CD14-positive monocyte (primary cell): ENCODE results near the gene GGTLC2. TPM values are rescaled to one million over a fixed set of nuclear protein-coding genes. Genes with fewer than 3 reads are reported as not detected.

Source experiments
- DNase-seq, 3 donors: peaks; one replicate each; pipeline ENCODE4 v3.0.0-alpha.2; 2011 to 2022
- H2AFZ ChIP-seq: 2 replicates; pipeline ENCODE4 v1.6.0; 2012; ENCODE audit warnings: mild to moderate bottlenecking, low read depth, low read length, inconsistent platforms; ENCODE audit not compliant: insufficient read depth, poor library complexity, severe bottlenecking
- H3K27ac ChIP-seq, 2 donors: 1 replicate in 1 of 2; 2 replicates in 1 of 2; pipeline ENCODE4 v1.5.1; 2012 to 2013; ENCODE audit warnings: low read length in 2 of 2, control low read depth in 1 of 2, inconsistent platforms in 1 of 2, low read depth in 1 of 2, mild to moderate bottlenecking in 1 of 2
- H3K27me3 ChIP-seq, 2 donors: one replicate each; pipeline versions ENCODE4 v1.6.0 to v1.6.1; 2011 to 2013; ENCODE audit warnings: low read length in 2 of 2; ENCODE audit not compliant: control insufficient read depth in 2 of 2, insufficient read depth in 2 of 2
- H3K36me3 ChIP-seq, 2 donors: replicated peaks in 1 of 2; 1 replicate in 1 of 2; 2 replicates in 1 of 2; pipeline versions ENCODE4 v1.5.1 to v1.6.1; 2012 to 2013; ENCODE audit warnings: low read length in 2 of 2, control low read depth in 1 of 2, inconsistent platforms in 1 of 2, mild to moderate bottlenecking in 1 of 2; ENCODE audit not compliant: insufficient read depth in 2 of 2, control insufficient read depth in 1 of 2
- H3K4me1 ChIP-seq, 2 donors: 1 replicate in 1 of 2; 2 replicates in 1 of 2; pipeline versions ENCODE4 v1.5.1 to v1.6.1; 2012 to 2013; ENCODE audit warnings: low read length in 2 of 2, control low read depth in 1 of 2, inconsistent platforms in 1 of 2, mild to moderate bottlenecking in 1 of 2, moderate library complexity in 1 of 2; ENCODE audit not compliant: insufficient read depth in 2 of 2, control insufficient read depth in 1 of 2
- H3K4me2 ChIP-seq: replicated peaks from 2 replicates; pipeline ENCODE3; 2012; ENCODE audit warnings: low read length, moderate library complexity, mild to moderate bottlenecking; ENCODE audit not compliant: poor library complexity, severe bottlenecking; ENCODE audit errors: extremely low read depth
- H3K4me3 ChIP-seq, 3 experiments: fragments of 200-600 bp in 1 of 3; sonication (generic) in 1 of 3; replicated peaks in 1 of 3; 1 replicate in 2 of 3; 2 replicates in 1 of 3; pipeline ENCODE4 v1.5.1; 2011 to 2013; ENCODE audit warnings: low read length in 3 of 3, mild to moderate bottlenecking in 3 of 3, control low read depth in 2 of 3, low read depth in 2 of 3, inconsistent platforms in 1 of 3, moderate library complexity in 1 of 3
- H3K79me2 ChIP-seq: 2 replicates; pipeline ENCODE4 v1.6.0; 2012; ENCODE audit warnings: mild to moderate bottlenecking, control low read depth, inconsistent platforms, low read length, moderate library complexity; ENCODE audit not compliant: insufficient read depth
- H3K9ac ChIP-seq: 2 replicates; pipeline ENCODE4 v1.6.0; 2017; ENCODE audit warnings: low read length, mild to moderate bottlenecking; ENCODE audit not compliant: insufficient read depth, poor library complexity, severe bottlenecking
- H3K9me3 ChIP-seq, 2 donors: replicated peaks in 1 of 2; 1 replicate in 1 of 2; 2 replicates in 1 of 2; pipeline versions ENCODE4 v1.5.1 to v1.6.1; 2012 to 2013; ENCODE audit warnings: low read length in 2 of 2, control low read depth in 1 of 2; ENCODE audit not compliant: control insufficient read depth in 1 of 2, insufficient read depth in 1 of 2
- H4K20me1 ChIP-seq: 2 replicates; pipeline ENCODE4 v1.6.0; 2012; ENCODE audit warnings: mild to moderate bottlenecking, low read length, control low read depth, moderate library complexity; ENCODE audit not compliant: insufficient read depth
- H3K27ac Mint-ChIP-seq, 7 donors: one replicate each; pipeline ENCODE4 v1.8.0; 2020; ENCODE audit warnings: mild to moderate bottlenecking in 7 of 7, mixed read lengths in 7 of 7, moderate library complexity in 6 of 7, inconsistent platforms in 2 of 7
- H3K27me3 Mint-ChIP-seq, 3 donors: one replicate each; pipeline ENCODE4 v1.8.0; 2021 to 2022; ENCODE audit warnings: low read depth in 3 of 3, mild to moderate bottlenecking in 3 of 3, mixed read lengths in 3 of 3, moderate library complexity in 3 of 3, inconsistent platforms in 1 of 3
- H3K36me3 Mint-ChIP-seq, 2 donors: one replicate each; pipeline ENCODE4 v1.8.0; 2020; ENCODE audit warnings: mixed read lengths in 2 of 2, inconsistent platforms in 1 of 2, mild to moderate bottlenecking in 1 of 2
- H3K4me1 Mint-ChIP-seq: one replicate; pipeline ENCODE4 v1.8.0; 2020; ENCODE audit warnings: mild to moderate bottlenecking, mixed read lengths
- H3K4me3 Mint-ChIP-seq, 2 donors: one replicate each; pipeline ENCODE4 v1.8.0; 2020; ENCODE audit warnings: mild to moderate bottlenecking in 2 of 2, mixed read lengths in 2 of 2, moderate library complexity in 1 of 2
- H3K9me3 Mint-ChIP-seq, 7 donors: one replicate each; pipeline ENCODE4 v1.8.0; 2020 to 2022; ENCODE audit warnings: mixed read lengths in 7 of 7, mild to moderate bottlenecking in 6 of 7, moderate library complexity in 6 of 7, inconsistent platforms in 2 of 7
- WGBS: methylation state at CpG from one replicate; pipeline ENCODE4 v1.1.5; 2013; ENCODE audit warnings: missing lambda C conversion rate; ENCODE audit not compliant: insufficient coverage; 5-methylcytosine and 5-hydroxymethylcytosine counted together
- intact Hi-C, 2 donors: fragments of 100-400 bp; cut with micrococcal nuclease; formaldehyde crosslinking; loops; one replicate each; pipeline versions ENCODE4 v1.15.0 to v1.15.1; 2023
- polyA plus RNA-seq, 3 donors: library from polyadenylated mRNA; depleted of rRNA in 1 of 3; unstranded in 2 of 3; stranded (reverse) in 1 of 3; fragments of 300-500 nt in 2 of 3; fragments of >200 nt in 1 of 3; fragmentation: Illumina TruSeq in 2 of 3; gene quantifications; 1 replicate in 2 of 3; 2 replicates in 1 of 3; pipeline ENCODE4 v1.2.3, GENCODE V29; 2012 to 2021
- TF ChIP-seq, protein P1 (sequence below): fragments of 200-600 bp; IDR thresholded peaks from one replicate; pipeline ENCODE4 v1.8.0; 2022; ENCODE audit warnings: antibody characterized with exemption, mild to moderate bottlenecking

GGTLC2 gene
- polyA plus RNA-seq, 3 donors = not detected

DNA sequence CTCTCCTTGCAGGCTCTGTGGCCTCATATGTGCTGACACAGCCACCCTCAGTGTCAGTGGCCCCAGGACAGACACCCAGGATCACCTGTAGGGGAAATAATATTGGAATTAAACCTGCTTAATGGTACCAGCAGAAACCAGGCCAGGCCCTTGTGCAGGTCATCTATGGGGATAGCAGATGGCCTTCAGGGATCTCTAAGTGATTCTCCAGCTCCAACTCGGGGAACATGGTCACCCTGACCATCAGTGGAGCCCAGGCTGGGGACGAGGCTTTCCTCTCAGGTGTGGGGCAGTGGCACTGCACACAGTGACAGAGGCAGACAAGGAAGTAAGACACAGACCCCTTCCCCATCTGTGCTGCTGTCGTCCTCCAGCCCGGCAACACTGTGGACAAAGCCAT is 16.9 kb downstream of the GGTLC2 start:
- Mint-ChIP-seq H3K9me3 (no peaks in the 10 kb centered on the region), H3K27ac (no peak overlapping the region), H3K4me1 (no peaks in the 10 kb centered on the region), H3K36me3 (no peaks in the 10 kb centered on the region), H3K27me3 (peaks cover 0 to 2% (median 2%) of the 10 kb centered on the region in 3 donors), H3K4me3 (no peak overlapping the region)
- H3K4me1 ChIP-seq = no peaks in the 10 kb centered on the region
- WGBS = 100% methylated on average over 3 of the region's 4 CpGs
- no peak overlapping the region for H3K4me3 ChIP-seq
- no peak overlapping the region for H3K9ac ChIP-seq
- intact Hi-C loops = no loop called here
- TF ChIP-seq, protein P1, sequence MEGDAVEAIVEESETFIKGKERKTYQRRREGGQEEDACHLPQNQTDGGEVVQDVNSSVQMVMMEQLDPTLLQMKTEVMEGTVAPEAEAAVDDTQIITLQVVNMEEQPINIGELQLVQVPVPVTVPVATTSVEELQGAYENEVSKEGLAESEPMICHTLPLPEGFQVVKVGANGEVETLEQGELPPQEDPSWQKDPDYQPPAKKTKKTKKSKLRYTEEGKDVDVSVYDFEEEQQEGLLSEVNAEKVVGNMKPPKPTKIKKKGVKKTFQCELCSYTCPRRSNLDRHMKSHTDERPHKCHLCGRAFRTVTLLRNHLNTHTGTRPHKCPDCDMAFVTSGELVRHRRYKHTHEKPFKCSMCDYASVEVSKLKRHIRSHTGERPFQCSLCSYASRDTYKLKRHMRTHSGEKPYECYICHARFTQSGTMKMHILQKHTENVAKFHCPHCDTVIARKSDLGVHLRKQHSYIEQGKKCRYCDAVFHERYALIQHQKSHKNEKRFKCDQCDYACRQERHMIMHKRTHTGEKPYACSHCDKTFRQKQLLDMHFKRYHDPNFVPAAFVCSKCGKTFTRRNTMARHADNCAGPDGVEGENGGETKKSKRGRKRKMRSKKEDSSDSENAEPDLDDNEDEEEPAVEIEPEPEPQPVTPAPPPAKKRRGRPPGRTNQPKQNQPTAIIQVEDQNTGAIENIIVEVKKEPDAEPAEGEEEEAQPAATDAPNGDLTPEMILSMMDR = no peak
- no peaks in the 10 kb centered on the region for H3K27me3 ChIP-seq
- H3K4me2 ChIP-seq = no peak overlapping the region
- no peak overlapping the region for H2AFZ ChIP-seq
- no peak overlapping the region for H3K27ac ChIP-seq
- no peak for DNase-seq
- H3K9me3 ChIP-seq = no peaks in the 10 kb centered on the region
- H4K20me1 ChIP-seq = no peaks in the 10 kb centered on the region
- no peaks in the 10 kb centered on the region for H3K36me3 ChIP-seq
- no peaks in the 10 kb centered on the region for H3K79me2 ChIP-seq

DNA sequence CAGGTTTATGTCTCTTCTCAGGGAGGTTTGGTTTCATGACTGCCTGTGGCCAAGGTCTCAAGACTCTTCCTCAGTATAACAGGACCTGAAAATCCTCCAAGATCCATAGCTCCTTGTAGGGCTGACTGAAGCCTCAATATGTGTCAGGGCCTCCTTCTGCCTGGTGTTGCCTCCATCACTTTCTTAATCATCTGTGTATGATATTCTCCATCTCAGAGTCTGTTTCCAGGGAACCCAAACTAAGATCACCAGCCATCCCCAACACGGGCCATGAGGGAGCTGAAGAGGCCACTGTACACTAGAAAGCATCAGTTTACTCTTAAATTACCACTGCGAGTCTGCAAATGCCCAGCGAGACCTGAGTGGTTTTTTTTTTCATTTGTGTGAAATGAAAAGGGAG is 17.7 kb downstream of the GGTLC2 start:
- H3K27ac Mint-ChIP-seq = no peak overlapping the region
- Histone ChIP-seq H4K20me1 (no peaks in the 10 kb centered on the region), H3K9ac (no peak overlapping the region), H3K9me3 (no peaks in the 10 kb centered on the region), H3K4me3 (no peak overlapping the region), H3K27ac (no peak overlapping the region), H3K36me3 (no peaks in the 10 kb centered on the region), H3K4me1 (no peaks in the 10 kb centered on the region), H3K79me2 (no peaks in the 10 kb centered on the region), H3K27me3 (no peaks in the 10 kb centered on the region), H2AFZ (no peak overlapping the region), H3K4me2 (no peak overlapping the region)
- no peaks in the 10 kb centered on the region for H3K36me3 Mint-ChIP-seq
- 100% methylated on average over 2 of the region's 3 CpGs for WGBS
- no peaks in the 10 kb centered on the region for H3K9me3 Mint-ChIP-seq
- H3K27me3 Mint-ChIP-seq = peaks cover 0 to 5% (median 2%) of the 10 kb centered on the region in 3 donors
- H3K4me3 Mint-ChIP-seq = no peak overlapping the region
- TF ChIP-seq, protein P1 = no peak
- no peaks in the 10 kb centered on the region for H3K4me1 Mint-ChIP-seq
- intact Hi-C loops = no loop called here
- no peak for DNase-seq
